Suprapubic skin (tissue), 4 donors: ENCODE measurements around the gene EGFR. TPM values are rescaled to one million over a fixed set of nuclear protein-coding genes. Genes with fewer than 3 reads are reported as not detected.

Source experiments
- DNase-seq, 2 donors: peaks; one replicate each; pipeline ENCODE4 v3.0.0-alpha.2; 2019; ENCODE audit warnings: low spot score in 2 of 2
- H3K27ac ChIP-seq: fragments of 200-600 bp; sonication (generic); one replicate; pipeline ENCODE4 v1.5.1; 2019
- H3K27me3 ChIP-seq: fragments of 200-600 bp; sonication (generic); one replicate; pipeline ENCODE4 v1.5.1; 2019
- H3K36me3 ChIP-seq: fragments of 200-600 bp; sonication (generic); one replicate; pipeline ENCODE4 v1.5.1; 2019
- H3K4me1 ChIP-seq: fragments of 200-600 bp; sonication (generic); one replicate; pipeline ENCODE4 v1.5.1; 2019
- H3K4me3 ChIP-seq: fragments of 200-600 bp; sonication (generic); one replicate; pipeline ENCODE4 v1.5.1; 2019; ENCODE audit warnings: mild to moderate bottlenecking
- H3K9me3 ChIP-seq: fragments of 200-600 bp; sonication (generic); one replicate; pipeline ENCODE4 v1.5.1; 2019
- EP300 ChIP-seq: sonication (generic); formaldehyde crosslinking; IDR thresholded peaks from one replicate; pipeline ENCODE4 v1.6.1; 2017; ENCODE audit warnings: antibody characterized with exemption
- POLR2A ChIP-seq, 2 donors: fragments of 450-650 bp; IDR thresholded peaks; one replicate each; pipeline ENCODE4 v1.6.1; 2017; ENCODE audit warnings: antibody characterized with exemption in 2 of 2, mild to moderate bottlenecking in 2 of 2, moderate library complexity in 2 of 2
- POLR2AphosphoS5 ChIP-seq, 3 donors: sonication (generic); formaldehyde crosslinking; IDR thresholded peaks; one replicate each; pipeline ENCODE4 v1.6.1; 2017; ENCODE audit warnings: antibody characterized with exemption in 3 of 3
- WGBS: methylation state at CpG from one replicate; pipeline ENCODE4 v1.1.5; 2018; 5-methylcytosine and 5-hydroxymethylcytosine counted together
- total RNA-seq, 4 donors: library from RNA; depleted of rRNA; stranded (reverse); fragments of >200 nt; gene quantifications; one replicate each; pipeline ENCODE4 v1.1.0, GENCODE V29; 2016
- TF ChIP-seq, protein P1 (sequence below), 2 donors: fragments of 200-600 bp in 1 of 2; fragments of 450-650 bp in 1 of 2; sonication (generic) in 1 of 2; IDR thresholded peaks; one replicate each; pipeline ENCODE4 v1.5.1; 2016 to 2019; ENCODE audit warnings: antibody characterized with exemption in 2 of 2, mild to moderate bottlenecking in 1 of 2, moderate library complexity in 1 of 2

The EGFR gene
- total RNA-seq, 4 donors from 2014 or later = 231 to 341 (median 271) TPM

- Histone ChIP-seq H3K4me1 (peaks cover 15% of the 10 kb centered on the region), H3K36me3 (peaks cover 89% of the 10 kb centered on the region)
- 91% methylated on average over 8 of the region's 15 CpGs for WGBS
These were observed 165.1 kb downstream of the EGFR start for GRCh38 chr7:55183897-55184296.

DNA sequence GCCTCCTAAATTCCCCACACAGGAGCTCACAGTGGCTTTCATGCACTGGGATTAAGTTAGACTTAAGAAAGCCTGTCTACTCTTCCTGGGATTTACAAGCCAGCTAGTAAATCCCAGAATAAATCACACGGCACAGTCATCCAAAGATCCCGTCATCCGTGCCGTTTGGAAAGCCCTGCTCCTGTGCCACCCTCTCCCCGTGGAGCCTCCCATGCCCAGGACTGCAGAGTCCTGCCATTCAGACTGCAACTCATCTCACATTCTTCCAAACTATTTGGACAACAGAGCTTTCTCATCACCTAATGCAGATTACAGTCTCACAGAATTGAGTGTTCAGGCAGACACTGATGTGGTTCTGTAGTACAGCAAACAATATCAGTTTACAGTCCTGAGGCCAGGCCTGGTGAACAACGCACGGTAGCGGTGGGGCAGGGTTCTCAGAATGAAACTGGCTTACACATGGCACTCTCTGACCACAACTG lies 166.5 kb downstream of the EGFR start:
- peaks cover 15% of the 10 kb centered on the region for H3K4me1 ChIP-seq
- DNase-seq = no peak
- H3K36me3 ChIP-seq = peaks cover 80% of the 10 kb centered on the region
- no peaks in the 10 kb centered on the region for H3K27me3 ChIP-seq
- no peaks in the 10 kb centered on the region for H3K9me3 ChIP-seq
- WGBS = 81% methylated on average over 8 of the region's 8 CpGs
- H3K27ac ChIP-seq = no peak overlapping the region
- TF ChIP-seq EP300 = no peak
- TF ChIP-seq, protein P1, sequence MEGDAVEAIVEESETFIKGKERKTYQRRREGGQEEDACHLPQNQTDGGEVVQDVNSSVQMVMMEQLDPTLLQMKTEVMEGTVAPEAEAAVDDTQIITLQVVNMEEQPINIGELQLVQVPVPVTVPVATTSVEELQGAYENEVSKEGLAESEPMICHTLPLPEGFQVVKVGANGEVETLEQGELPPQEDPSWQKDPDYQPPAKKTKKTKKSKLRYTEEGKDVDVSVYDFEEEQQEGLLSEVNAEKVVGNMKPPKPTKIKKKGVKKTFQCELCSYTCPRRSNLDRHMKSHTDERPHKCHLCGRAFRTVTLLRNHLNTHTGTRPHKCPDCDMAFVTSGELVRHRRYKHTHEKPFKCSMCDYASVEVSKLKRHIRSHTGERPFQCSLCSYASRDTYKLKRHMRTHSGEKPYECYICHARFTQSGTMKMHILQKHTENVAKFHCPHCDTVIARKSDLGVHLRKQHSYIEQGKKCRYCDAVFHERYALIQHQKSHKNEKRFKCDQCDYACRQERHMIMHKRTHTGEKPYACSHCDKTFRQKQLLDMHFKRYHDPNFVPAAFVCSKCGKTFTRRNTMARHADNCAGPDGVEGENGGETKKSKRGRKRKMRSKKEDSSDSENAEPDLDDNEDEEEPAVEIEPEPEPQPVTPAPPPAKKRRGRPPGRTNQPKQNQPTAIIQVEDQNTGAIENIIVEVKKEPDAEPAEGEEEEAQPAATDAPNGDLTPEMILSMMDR (IDR thresholded peaks at IDR 0.05) = no peak
- TF ChIP-seq POLR2AphosphoS5 (IDR thresholded peaks at IDR 0.05) = no peak
- no peak for TF ChIP-seq POLR2A (IDR thresholded peaks at IDR 0.05)
- no peak overlapping the region for H3K4me3 ChIP-seq

More at GRCh38 chr7:55183897-55184296, 165.1 kb downstream of the EGFR start:
- no peak for TF ChIP-seq POLR2AphosphoS5 (IDR thresholded peaks at IDR 0.05)
- Histone ChIP-seq H3K9me3 (no peaks in the 10 kb centered on the region), H3K4me3 (no peak overlapping the region), H3K27me3 (no peaks in the 10 kb centered on the region), H3K27ac (no peak overlapping the region)
- no peak for DNase-seq

DNA sequence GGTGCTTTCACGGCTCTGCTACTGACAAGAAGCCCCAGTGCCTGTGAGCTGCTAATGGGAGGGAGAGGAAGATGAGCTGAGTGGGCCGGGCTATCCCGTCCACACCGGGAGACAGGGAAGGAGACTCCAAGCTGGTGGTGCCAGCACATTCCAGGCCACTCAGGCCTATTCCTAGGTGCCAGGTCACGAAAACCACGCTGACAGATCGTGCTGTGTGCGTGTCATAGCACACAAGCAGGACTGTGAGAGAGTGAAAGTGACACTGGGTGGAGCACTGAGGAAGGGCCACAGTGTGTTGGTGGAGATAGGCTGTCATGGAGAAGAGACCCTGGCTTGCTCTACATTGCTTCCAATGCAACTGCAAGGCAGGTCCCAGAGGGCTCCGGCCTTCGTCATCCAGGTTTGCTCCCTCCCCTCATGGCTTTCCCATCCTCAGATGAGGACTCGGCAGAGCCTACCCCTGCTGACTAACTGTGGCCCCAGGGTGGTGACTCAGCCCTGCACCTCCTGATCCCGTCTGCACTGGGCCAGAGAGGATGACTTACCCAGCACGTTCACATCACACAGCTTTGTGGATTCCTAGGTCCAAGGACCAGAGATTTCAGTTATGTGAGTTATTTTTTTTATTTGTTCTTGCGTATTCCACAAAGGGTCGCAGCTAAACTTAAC lies 167.3 kb downstream of the EGFR start:
- 61% methylated on average over 15 of the region's 15 CpGs for WGBS
- Histone ChIP-seq H3K36me3 (peaks cover 80% of the 10 kb centered on the region), H3K9me3 (no peaks in the 10 kb centered on the region), H3K27me3 (no peaks in the 10 kb centered on the region), H3K27ac (no peak overlapping the region), H3K4me1 (peaks cover 10% of the 10 kb centered on the region), H3K4me3 (no peak overlapping the region)
- no peak for DNase-seq
- TF ChIP-seq POLR2A (IDR thresholded peaks at IDR 0.05) (no peak), POLR2AphosphoS5 (IDR thresholded peaks at IDR 0.05) (no peak), EP300 (no peak)
- TF ChIP-seq, protein P1 (IDR thresholded peaks at IDR 0.05) = no peak

DNA sequence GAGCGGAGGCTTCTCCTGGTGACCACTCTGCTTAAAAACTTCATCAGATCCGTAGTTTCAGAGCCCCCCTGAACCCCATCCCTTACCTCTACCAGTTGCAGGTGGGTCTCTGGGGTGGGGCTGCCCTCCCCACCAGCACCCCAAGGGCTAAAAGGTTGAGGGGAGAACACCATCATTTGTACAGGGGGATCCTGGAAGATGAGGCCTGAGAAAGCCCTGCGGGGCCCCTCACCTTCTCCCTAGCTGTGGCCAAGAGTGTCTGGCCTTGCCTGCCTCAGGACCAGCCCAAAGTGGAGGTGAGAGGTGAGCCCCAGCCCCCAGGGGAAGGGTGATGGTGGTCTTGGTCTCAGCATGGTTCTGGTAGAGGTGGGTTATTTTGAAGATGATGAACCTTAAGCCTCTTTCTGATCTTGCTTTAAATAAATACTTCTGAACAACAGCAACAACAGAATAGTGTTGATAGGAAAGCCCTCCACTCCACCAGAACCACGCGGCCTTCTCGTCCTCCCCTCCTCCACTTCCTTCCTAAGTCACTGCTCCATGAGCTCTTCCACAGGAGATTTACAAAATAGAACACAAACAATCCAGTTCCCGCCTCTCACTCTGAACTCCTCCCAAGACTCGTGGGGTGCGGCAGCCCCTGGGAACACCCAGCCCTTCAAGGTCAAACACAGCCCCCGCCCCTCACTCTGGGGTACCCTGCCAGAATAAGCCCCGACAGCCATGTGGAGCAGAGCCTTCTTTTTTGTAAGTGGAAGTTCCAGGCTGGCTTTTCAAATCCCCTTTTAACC lies 169.1 kb downstream of the EGFR start:
- Histone ChIP-seq H3K27ac (peak overlapping the region; percentile 16), H3K9me3 (no peaks in the 10 kb centered on the region), H3K36me3 (peaks cover 78% of the 10 kb centered on the region), H3K27me3 (no peaks in the 10 kb centered on the region), H3K4me3 (no peak overlapping the region), H3K4me1 (peaks cover 17% of the 10 kb centered on the region)
- TF ChIP-seq EP300 = no peak
- TF ChIP-seq, protein P1 (IDR thresholded peaks at IDR 0.05) = no peak
- TF ChIP-seq POLR2A (IDR thresholded peaks at IDR 0.05) = no peak
- TF ChIP-seq POLR2AphosphoS5 (IDR thresholded peaks at IDR 0.05) = no peak
- no peak for DNase-seq
- whole genome bisulfite sequencing = 63% methylated on average over 9 of the region's 11 CpGs

- Histone ChIP-seq H3K36me3 (peaks cover 80% of the 10 kb centered on the region), H3K27me3 (no peaks in the 10 kb centered on the region), H3K4me1 (peaks cover 17% of the 10 kb centered on the region), H3K27ac (no peak overlapping the region), H3K9me3 (no peaks in the 10 kb centered on the region), H3K4me3 (no peak overlapping the region)
- WGBS = 85% methylated on average over 12 of the region's 15 CpGs
- no peak for DNase-seq
- TF ChIP-seq POLR2AphosphoS5 (IDR thresholded peaks at IDR 0.05) = no peak
- no peak for TF ChIP-seq EP300
- TF ChIP-seq, protein P1 (IDR thresholded peaks at IDR 0.05) = no peak
- no peak for TF ChIP-seq POLR2A (IDR thresholded peaks at IDR 0.05)
These were observed 169.8 kb downstream of the EGFR start for GRCh38 chr7:55188590-55189138.
